Breast epithelium (tissue), 3 donors: ENCODE data around the gene CIZ1.

ENCODE experiments used
- CTCF ChIP-seq, 3 donors: fragments of 450-650 bp; IDR thresholded peaks; one replicate each; pipeline ENCODE4 v1.5.1; 2016 to 2017; ENCODE audit warnings: antibody characterized with exemption in 3 of 3, mild to moderate bottlenecking in 3 of 3, moderate library complexity in 3 of 3
- POLR2AphosphoS5 ChIP-seq, 3 donors: sonication (generic); formaldehyde crosslinking; IDR thresholded peaks; one replicate each; pipeline ENCODE4 v1.6.1; 2017; ENCODE audit warnings: antibody characterized with exemption in 3 of 3

- TF ChIP-seq CTCF (IDR thresholded peaks at IDR 0.05) (no peak), POLR2AphosphoS5 (IDR thresholded peaks at IDR 0.05) (no peak)
Observed at GRCh38 chr9:128162215-128163026, 29.0 kb downstream of the CIZ1 start.
